CD4-positive, alpha-beta T cell treated with Interleukin-6 for 4 hours (primary cell): ENCODE results near the gene TMED4.
A peak's percentile ranks its signal among the peaks of the same experiment; 100 is the strongest.
"Not testable (repeated sequence)": the region's sequence is repeated elsewhere in the genome, so short reads cannot be mapped to it uniquely, and the experiment has no call there.

Source experiments
- DNase-seq: peaks from one replicate; pipeline ENCODE4 v3.0.0-alpha.2; 2020; ENCODE audit warnings: mixed read lengths

Gene TMED4

DNA sequence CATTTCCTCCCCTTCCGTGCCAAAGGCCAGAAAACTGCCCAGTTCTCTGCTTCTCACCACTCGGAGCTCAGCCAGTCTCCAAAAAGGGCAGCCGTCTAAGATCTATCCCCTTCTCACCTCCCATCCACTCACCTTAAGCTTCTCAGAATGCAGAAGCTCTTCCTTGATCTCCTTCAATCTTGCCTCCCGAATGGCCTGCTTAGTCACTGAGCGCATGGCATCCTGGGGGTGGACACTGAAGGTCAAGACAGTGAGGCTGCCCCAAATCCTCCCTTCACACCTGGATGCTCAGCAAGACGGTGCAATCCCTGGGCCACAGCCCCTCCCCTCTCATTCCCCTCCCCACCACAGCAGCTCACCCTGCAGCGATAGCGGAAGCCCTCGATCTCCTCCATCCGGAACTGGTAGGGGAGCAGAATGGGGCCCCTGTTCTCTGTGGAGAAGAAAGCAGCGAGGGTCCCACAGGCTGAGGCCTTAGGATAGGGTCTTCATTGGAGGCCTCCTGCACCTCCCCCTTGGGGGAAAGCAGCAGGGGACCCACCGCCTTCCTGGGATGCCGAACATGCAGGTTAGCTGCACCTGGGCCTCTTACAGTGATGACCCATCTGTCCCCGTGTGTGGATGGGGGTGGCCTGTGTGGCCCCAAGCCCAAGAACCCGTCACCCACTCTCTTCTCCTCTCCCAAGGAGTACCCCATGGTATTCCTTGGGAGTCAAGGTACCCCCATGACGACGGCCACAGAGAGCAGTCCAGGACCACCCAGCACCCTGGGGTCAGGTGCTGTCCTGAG is 13.1 kb downstream of the TMED4 start:
- no peak for DNase-seq

DNA sequence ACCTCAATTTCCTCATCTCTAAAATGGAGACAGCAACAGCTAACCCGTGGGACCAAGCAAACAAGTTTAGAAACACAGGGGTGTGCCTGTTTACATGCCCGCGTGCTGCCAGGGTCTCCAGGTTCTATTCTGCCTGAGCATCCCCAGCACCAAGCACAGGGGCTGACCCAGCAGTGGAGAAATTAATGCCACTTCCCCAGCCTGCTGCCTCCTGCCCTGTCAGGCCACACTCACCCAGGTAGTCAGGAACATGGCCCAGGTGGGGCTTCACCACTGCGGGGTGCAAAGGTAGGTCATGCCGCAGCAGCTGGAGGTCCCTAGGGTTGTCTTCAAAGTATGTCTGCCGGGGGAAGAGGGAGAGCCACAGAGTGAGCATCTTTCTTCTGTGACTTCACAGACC is 14.1 kb downstream of the TMED4 start:
- no peak for DNase-seq

DNA sequence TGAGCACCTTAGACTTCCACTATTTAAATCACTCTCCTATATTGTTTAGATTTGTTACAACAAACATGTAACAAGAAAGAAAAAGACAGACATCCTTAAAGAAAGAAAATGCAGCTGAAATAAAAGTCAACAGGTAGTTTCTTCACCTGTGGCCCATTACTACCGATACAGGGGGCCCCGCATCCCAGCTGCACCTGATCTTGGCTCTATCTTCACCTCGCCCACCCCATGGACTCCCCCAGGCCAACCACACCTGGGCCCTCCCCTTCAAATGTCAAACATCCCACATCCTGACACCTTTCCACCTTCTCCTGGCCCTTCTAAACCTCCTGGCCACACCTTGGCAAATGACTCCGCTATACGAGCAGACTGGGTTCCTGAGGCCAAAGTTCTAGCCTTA is 15.4 kb downstream of the TMED4 start:
- no peak for DNase-seq

DNA sequence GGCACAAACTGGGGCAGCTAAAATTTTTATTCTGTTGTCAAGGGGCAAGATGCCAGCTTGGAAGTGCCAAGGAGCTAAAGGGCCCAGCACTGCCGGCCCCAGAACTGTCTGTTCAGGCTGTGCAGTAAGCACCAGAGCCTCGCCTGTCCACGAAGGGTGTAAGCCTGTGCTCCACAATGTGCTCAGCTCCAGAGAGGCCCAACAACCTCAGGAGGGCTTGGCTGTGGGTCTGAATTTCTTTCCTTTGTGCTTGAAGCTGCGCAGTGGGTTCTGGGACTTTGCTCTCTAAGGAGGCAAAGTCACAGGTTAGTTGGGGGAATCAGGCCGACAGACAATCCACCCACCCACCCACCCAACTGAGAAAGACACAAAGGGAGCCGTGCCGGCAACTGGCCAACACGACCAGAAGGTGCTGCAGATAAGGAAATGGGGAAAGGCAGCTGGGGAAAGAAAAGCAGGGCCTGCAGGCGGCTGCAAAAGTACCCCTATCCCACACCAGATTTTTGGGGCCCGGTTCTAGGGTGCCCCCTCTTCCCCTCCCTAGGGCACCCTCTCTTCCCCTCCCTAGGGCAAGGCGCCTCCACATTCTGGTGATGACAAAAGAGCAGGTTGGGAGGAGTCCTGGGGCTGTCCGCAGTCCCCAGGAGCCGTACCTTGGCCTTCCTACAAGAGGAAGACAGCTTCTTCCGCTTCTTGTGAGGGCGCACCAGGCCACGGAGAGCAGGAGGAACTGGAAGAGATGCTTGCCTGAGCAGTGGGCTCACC is 16.1 kb downstream of the TMED4 start:
- DNase-seq: no peak

DNA sequence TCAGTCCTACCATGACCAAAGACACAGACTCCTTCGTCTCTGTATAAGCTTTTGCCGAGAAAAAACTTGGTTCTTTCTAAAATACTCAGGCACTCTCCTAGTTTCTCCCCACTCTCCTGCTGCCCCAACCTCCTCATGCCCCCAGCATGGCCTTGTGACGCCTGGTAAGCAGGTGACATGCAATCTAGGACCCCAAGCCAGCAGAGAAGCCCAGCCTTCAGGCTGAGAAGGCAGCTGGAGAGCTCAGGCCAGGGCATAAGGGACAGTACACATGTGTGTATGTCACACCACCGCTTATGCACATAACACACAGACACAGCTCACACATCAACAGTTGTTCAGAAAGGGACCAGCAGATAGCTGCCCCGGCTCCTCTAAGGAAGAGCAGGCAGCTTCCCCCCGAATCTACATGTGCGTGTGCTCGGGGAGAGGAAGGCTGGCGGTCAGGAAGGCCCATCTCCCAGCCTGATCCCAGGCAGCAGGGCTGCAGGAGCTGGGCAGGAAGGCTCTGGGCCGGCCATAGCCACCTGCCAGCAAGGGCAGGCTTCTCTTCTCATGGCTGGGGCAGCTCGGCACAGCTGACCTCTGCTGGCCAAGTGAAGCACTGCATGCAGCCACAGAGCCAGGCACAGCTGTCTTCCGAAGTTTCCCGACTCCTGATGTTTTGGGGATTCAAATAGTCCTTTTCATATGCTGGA is 16.8 kb downstream of the TMED4 start:
- peak; percentile 65 for DNase-seq

DNA sequence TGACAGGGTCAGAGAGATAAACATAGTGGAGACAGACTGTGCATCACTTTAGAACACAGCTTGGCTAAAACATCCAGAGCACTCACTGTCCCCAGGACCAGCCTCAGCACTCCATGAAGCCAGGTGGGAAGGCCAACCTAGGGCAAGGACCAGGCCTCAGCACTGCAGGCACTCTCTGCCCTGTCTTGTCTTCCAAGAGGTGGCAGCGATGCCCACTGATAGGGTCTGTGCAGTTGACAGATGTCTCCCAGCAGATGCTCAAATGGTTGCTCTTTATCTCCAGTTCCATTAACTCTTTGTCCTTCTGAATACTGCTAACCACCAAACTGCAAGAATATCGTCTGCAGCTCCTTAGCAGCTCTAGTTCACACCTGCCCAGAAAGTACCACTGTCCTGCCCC is 17.4 kb downstream of the TMED4 start:
- no peak for DNase-seq

DNA sequence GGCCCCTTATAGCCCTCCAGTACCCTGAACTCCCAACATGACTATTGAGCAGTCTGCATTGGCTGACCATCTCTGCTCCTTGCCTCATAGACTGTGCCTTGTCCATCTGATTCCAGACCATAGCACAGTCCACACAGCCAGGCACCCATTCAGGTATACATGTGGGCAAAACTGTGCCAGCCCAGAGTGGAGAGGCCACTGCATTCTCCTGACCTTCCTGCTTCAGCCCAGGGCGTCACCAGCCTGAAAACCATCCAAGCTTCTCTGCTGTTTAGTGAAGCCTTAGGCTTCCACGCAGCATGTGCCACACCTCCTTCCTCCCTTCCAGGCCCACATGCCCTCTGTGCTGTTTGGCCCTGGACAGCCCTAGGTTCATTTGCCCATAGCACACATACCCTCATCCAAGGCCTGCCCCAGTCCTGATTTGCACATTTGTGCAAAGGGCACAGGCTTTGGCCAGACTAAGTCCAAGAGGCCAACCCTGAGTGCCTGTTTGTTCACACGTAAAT is 18.8 kb downstream of the TMED4 start:
- DNase-seq: no peak

DNA sequence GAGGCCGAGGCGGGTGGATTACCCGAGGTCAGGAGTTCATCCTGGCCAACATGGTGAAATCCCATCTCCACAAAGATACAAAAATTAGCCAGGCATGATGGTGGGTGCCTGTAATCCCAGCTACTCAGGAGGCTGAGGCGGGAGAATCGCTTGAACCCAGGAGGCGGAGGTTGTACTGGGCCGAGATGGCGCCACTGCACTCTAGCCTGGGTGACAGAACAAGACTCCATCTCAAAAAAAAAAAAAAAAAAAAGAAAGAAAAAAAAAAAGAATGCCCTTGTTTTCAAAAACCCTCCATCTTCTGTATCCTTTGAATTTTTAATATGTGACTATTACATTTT is 19.4 kb downstream of the TMED4 start:
- not testable (repeated sequence) for DNase-seq

DNA sequence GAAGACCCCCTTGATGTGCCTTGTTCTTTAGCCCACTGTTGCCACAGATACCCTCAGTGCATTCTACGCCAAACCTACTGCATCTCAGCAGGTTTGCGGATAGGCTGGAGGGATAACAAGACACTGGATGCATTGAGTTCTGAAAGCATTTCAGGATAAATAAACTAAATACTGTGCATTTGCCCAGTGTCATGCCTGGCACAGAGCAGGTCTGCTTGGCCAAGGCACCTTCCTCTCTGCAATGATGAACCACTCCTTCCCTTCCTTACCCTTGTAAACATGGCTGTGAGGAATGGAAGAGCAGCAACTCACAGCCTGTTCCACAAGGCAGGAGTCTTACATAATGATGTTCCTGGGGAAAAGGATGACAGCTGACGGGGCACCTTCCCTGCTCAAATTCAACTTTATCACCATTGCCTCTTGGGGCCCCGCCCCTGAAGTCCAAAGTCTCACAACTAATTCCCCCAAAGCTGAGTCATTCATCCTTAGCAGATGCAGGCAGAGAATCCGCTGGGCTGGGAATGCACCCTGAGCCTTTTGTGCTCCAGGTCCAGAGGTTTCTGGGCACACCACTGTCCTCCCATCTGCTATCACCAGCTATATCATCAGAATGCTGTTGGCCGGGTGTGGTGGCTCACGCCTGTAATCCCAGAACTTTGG is 19.9 kb downstream of the TMED4 start:
- no peak for DNase-seq

DNA sequence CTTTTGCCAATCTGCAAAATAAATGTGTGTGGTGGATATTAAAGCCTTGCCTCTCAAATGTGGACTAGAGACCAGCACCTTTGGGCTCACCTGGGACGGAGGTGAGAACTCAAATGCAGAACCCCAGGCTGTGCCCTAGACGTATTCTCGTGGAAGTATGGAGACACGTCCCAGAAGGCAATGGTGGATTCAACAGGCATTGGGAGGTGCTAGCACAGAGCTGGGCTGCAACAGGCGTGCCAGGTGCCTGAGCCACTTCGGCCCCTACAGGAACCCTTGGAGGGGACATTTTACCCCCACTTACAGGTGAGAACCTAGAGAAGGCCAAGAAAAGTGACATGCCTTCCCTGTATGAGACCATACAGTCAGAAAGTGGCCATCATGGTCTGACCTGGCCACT is 20.6 kb downstream of the TMED4 start:
- no peak for DNase-seq

DNA sequence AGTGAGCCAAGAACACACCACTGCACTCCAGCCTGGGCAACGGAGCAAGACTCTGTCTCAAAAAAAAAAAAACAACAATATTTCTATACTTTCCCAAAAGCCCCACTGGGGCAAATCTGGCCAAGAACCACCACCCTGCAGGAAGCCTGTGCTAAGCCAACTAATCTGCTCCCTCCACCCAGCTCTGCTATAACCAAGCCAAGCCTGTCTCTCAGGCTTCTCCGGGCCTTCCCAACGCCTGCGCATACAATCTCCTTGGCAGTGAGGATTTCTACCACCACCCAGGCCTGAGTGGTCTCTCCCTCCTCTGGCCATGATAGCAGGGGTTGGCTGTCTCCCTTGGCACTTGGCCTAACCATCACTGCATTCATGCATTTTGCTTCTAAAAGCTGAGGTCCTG is 22.5 kb downstream of the TMED4 start:
- no peak for DNase-seq

DNA sequence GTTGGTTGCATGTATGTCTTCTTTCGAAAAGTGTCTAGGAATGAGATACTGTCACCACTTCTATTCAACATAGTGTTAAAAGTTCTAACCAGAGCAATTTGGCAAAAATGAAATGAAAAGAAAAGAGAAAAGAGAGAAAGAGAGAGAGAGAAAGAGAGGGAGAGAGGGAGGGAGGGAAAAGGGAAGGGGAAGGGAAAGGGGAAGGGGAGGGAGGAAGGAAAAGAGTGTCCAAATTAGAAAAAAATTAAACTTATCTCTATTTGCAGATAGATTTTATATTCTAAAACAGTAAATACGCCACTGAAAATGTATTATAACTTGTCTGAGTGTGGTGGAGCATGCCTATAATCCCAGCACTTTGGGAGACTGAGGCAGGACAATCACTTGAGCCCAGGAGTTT is 24.5 kb downstream of the TMED4 start:
- DNase-seq: no peak

DNA sequence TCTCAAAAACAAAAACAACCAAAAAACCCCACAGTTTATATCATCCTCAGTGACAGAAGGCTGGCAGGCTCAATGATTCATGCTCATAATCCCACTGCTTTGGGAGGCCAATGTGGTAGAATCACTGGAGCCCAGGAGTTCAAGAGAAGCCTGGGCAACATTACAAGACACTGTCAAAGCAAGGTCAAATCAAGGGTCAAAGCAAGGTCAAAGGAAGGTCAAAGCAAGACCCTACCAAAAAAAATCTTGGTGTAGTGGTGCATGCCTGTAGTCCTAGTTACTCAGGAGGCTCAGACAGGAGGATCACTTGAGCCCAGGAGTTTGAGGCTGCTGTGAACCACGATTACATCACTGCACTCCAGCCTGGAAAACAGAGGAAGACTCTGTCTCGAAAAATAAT is 26.7 kb downstream of the TMED4 start:
- no peak for DNase-seq

DNA sequence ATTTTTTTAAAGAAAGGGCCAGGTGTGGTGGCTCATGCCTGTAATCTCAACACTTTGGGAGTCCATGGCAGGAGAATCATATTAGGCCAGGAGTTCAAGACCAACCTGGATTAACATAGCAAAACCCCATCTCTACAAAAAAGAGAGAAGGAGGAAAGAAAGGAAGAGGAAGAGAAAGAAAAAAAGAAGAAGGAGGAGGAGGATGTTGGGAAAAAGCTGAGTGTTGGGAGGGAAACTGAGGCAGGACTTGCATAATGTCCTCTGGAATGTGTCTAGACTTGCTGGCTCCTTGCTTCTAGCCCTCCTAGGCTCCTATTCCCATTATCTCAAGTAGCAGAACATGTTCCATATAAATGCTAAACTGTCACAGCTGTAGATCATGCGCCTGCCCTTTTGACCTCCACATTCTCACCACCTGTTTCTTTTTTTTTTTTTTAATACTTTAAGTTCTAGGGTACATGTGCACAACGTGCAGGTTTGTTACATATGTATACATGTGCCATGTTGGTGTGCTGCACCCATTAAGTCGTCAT is 29.5 kb downstream of the TMED4 start:
- not testable (repeated sequence) for DNase-seq

DNA sequence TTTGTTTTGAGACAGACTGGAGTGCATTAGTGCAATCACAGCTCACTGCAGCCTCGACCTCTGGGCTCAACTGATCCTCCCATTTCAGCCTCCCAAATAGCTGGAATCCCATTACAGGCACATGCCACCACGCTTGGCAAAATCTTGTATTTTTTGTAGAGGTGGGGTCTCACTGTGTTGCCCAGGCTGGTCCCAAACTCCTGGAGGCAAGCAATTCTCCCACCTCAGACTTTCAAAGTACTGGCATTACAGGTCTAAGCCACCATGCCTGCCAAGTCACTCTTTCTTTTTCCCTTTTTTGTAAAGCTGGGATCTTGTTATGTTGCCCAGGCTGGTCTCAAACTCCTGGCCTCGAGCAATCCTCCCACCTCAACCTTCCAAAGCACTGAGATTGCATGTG is 32.6 kb downstream of the TMED4 start:
- DNase-seq: no peak

DNA sequence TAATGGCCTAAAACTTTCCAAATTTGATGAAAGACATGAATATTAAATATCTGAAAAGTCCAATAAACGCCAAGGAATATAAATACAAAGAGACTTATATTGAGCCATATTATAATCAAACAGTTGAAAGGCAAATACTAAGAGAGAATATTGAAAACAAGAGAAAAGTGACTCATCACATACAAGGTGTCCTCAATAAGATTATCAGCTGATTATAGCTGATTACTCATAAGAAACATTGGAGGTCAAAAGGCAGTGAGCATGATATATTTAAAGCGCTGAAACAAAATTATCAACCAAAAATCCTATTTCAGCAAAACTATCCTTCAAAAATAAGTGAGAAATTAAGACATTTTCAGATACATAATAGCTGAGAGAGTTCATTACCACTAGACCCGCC is 33.1 kb downstream of the TMED4 start:
- no peak for DNase-seq

DNA sequence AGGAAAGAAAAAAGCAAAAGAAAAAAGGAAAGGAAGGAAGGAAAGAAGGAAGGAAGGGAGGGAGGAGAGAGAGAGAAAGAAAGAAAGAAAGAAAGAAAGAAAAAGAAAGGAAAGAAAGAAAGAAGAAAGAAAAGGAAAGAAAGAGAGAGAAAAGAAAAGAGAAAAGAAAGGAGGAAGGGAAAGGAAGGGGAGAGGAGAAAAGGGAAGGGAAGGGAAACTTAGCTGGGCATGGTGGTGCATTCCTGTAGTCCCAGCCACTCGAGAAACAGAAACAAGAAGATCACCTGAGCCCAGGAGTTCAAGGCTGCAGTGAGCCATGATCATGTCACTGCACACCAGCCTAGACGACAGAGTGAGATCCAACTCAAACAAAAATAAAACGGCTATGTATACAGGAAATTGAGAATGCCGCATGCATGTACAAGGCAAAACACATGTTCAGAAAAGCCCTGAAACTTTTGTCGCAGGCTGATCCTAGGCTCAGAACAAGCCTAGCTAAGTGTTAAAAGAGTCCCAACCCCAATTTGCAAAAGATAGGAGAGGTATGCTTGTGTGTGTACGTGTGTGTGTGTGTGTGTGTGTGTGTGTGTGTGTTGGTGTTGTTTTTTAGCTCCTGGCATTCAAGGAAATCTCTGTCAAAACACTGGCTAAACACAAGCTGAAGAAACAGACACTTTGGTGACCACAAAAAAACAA is 34.3 kb downstream of the TMED4 start:
- DNase-seq: no peak

DNA sequence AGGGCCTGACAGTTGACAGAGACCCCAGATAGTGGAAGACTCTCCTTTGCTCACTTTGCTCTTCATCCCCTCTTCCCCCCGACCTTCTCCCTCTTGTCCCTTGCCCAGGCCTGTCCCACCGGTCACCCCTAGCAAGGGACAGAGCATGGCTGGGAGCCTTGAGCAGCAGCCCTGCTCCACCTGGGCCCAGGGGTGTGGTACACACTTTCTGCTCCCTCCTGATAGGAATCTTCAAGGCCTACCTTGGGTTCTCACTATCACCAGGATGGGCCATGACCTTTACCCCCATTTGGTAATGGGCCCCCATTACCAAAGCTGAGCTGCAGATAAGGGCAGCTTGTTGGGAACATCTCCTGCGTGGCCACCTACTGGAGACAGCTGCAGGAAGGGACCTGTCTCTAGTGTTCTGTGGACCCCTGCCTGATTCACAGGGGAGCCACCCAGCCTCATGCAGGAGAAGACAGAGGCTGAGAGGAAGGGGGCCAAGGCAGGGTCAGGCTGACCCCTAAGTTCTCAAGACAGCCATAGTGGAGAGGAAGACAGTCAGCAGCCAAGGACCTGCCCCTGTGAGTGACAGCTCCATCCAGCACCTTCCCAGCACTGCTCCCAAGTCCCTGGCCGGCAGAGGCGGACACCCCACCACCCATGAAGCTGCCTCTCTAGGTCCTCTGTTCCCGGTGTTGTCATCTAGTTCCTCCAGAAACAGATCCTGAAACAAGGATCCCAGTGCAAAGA is 40.0 kb downstream of the TMED4 start:
- DNase-seq: no peak

DNA sequence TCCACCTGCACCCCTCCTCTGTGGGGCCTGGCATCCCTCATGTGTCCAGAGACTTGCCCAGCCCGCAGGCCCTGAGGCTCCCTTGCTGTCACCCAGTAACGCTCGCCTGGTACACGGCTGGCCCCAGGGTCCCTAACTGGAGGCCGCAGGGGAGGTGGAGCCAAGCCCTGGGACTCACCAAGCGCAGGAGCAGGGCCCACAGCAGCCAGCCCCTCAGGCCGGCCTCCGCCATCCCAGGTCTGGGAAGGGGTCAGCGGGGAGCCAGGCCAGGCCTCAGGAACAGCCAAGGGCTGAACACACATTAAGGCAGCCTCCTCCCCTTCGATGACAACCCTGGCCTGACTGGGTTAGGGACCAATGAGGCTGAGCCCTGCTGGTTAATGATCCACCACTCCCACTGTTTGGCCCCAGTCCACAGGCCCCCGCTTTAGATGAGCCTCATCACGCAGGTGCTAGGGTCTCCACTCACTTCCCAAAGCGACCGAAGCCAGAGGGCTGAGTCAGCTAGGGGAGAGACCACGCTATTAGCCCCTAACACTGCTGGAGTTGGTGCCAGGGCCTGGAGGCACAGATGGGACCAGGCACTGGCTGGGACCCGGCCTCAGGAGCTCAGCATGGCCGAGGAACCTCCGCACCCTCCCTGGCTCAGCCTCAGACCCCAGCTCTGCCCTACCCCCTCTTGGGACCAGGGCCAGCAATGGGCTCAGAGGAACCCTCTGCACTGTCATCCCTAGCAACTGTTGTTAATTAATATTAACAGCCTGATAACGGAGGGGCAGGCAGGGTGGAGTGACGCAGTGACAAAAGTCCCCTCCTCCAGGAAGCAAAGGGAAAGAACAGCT is 40.8 kb downstream of the TMED4 start, which contains the start of gene NPC1L1:
Gene NPC1L1 (minus strand): TSS at position 303 of the 842 bp plus-strand sequence. CDS start 71 bp downstream, at position 232.
- no peak for DNase-seq

DNA sequence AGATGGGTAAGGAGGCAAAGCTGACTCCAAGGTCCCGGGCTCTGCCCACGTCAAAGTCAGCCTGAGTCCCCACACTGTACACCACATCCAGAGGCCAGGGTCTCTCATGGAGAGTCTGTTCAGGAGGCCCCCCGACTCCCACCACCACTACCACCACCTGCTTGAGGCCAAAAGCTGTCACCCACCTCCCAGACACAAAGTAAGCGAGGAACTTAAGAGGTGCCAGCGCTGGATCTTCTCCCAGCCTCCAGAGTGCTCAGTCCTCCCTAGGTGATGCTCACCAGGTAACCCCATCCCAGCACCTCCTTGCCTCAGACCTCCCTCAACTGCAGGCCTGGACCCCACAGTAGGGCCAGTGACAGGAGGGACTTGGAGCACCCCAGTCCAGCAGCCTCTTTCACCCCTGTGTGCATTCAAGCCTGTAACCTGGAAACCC is 41.4 kb downstream of the TMED4 start:
- no peak for DNase-seq
